HG02885 (cell line): ENCODE results near the gene TSSK2.

Experiments
- ATAC-seq: cut with Tn5 transposase; IDR thresholded peaks from one replicate; pipeline ENCODE4 v1.9.1; 2021; ENCODE audit warnings: mild to moderate bottlenecking; ENCODE audit not compliant: unreplicated experiment, poor library complexity

TSSK2 gene

GRCh38 chr22:19105867-19106802 lies 25.0 kb upstream of the TSSK2 start:
- ATAC-seq, result no peak

DNA sequence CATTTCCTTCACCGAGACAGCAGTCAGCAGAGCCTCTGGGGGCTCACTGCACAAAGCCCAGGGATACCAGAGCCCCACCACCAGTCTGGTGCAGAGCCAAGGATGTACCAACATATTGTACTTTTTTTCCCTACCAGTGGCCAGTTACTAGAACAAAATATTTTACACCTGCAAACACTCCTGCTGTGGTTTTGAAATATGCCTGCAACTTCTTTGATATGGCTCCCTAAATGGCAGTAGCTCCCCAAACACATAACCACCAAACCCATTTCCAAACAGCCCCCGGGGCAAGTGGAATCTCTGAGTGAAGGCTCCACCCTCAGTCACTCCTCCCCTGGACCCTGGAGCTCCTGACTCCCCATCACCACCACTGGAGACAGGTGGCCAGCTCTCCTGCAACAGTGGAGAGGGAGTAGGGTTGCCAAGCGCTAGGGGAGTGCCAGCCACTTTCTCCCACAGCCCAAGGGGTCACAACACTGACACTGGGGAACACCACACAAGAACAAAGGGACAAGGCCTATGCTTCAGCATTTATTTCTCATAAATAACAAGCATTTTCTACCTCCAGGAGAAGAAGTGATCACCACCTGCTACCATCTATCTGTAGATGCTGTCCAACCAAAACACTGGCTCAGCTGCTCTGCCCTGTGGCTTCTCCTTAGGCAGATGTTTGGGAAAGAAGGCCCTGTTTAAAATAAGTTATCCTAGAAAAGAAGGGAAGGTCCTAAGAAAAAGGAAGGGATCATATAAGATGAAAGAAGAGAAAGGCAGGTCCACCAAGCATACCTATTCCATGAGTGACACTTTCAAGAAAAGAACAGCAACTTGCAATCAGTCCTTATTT lies 24.0 kb upstream of the TSSK2 start:
- ATAC-seq, result no peak

DNA sequence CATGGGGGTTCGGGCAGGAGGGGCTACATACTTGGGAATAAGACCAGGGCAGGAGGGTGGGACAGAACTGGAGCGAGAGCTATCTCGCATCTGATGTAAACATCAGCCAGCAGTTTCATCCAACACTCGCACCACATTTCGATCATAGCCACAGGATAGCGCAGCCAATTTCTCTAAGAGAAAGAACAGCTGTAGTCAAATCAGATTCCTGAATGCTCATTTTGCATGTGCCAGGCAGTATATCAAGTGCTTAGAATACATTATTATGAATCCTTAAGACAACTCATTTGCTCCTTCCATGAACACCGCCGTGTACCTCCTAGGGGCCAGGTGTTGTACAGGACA lies 23.4 kb upstream of the TSSK2 start:
- ATAC-seq, result no peak

- ATAC-seq, result no peak
Observed at GRCh38 chr22:19108807-19109197, 22.3 kb upstream of the TSSK2 start.

DNA sequence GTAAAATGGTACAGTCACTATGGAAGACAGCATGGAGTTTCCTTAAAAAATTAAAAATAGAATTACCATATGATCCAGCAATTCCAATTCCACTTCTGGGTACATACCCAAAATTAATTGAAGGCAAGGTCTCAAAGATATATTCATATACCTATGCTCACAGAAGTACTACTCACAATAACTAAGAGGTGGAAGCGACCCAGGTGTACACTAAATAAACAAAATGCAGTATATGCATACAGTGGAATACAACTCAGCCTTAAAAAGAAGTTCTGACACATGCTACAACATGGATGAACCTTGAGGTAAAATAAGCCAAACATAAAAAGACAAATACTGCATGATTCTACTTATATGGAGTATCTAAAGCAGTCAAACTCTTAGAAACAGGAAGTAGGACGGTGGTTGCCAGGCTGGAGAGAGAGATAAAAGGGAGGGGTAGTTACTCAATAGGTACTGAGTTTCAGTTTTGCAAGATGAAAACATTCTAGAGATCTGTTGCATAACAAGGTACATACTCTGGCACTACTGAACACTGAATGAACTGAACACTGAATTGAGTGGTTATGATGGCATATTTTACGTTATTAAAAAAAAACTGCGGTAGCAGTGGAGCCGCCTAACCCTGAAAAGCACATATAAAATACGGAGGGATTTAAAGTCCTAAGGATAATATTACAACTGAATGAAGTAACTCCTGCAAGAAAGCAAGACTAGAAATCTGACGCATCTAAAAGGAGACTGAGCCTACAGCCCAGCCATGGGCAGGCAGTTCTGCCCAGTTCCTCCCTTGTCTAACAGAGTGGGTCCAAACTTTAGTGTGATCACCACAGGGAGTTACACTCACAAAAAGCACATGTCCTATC lies 21.7 kb upstream of the TSSK2 start:
- peak; percentile 88 for ATAC-seq

DNA sequence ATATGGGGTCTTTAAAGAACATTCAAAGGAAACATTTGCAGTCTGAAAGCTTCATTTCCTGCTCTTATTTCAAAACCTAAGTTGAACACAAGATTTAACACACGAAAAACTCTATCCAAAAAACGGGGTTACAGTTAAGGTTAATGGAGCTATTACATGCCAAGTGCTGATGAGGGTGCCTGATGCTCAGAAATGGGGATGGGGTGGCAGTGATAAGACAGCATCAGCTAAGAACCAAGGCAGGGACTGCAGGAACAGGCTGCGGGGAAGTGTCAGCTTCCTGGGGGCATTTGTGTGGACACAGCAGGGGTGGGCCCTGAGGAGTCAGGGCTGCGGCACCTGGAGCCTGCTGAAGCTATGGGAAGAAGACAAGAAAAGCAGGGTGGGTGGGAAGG lies 21.0 kb upstream of the TSSK2 start:
- ATAC-seq, result no peak

GRCh38 chr22:19110646-19111045 lies 20.5 kb upstream of the TSSK2 start:
- no peak for ATAC-seq

DNA sequence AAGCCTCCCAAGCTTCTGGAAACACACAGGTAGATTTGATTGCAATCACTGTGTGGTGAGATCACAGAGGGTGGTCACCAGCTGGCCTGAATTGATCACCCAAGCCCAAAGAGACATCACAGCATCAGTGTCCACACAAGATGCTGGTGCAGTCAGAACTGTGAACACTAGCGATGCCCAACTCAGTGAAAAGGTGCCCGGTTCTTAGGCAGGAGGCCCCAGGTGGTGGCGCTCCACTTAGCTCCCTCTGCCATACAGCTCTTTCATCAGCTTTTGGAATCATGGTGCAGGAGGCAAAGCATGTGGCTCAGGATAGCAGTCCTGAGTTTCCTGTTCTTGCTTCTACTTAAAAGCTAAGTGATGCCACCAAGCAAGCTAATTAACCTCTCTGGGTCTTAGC lies 20.0 kb upstream of the TSSK2 start:
- ATAC-seq, result no peak

DNA sequence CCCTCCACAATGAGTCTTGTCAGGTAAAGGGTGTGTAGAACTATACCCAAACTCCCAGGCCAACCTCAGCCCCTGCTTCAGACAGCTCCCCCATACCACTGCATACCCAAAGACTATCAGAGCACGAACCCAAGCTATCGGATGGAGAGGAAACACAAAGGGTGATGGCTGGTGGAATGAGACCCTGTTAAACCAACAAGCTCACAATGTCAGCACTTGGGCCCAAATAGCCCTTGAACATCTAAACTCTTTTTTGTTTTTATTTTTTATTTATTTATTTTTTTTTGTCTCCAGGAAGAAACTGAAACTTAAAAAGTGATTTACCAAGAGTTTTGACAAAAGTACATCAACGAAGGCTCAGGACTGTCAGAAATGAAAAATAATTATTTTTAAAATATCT lies 19.5 kb upstream of the TSSK2 start:
- no peak for ATAC-seq

DNA sequence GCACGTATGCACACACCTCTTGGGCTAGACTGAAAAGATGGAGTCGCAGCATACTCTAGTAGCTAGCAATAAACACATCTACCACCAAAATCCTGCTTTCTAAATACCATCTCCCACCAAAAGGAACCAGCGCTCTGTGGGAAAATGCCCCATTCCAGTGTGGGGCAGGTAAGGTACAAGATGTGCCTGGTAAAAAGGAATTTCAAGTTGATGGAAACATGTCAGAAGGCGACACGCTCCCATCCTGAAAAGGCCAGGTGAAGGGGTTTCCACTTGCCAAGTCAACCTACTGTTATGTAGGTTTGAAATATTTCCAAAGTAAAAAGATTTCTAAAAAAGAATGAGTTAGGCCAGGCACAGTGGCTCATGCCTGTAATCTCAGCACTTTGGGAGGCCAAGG lies 17.7 kb upstream of the TSSK2 start:
- no peak for ATAC-seq

- ATAC-seq, result no peak
Observed at GRCh38 chr22:19114984-19115552, 16.0 kb upstream of the TSSK2 start.

GRCh38 chr22:19115628-19116027 lies 15.5 kb upstream of the TSSK2 start:
- no peak for ATAC-seq

DNA sequence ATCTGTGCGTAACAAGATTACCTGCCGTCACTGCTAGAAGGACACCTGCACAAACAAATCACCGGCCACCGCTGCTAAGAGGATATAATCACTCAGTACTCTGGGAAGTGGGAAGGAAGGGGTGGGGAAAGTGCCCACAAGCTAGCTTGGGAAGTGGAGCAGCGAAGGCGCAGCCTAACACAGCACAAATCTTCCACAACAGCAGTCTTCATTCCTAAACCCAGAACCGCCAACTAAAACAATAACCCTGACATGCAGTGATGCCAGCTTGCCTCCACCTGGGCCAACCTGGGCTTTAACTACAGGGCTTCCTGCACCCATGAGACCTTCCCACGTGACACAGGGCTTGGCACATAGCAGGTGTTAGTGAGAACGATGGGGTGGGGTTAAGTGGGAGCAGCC lies 14.0 kb upstream of the TSSK2 start:
- no peak for ATAC-seq

GRCh38 chr22:19118329-19118880 lies 12.7 kb upstream of the TSSK2 start:
- no peak for ATAC-seq

GRCh38 chr22:19119949-19120348 lies 11.2 kb upstream of the TSSK2 start:
- no peak for ATAC-seq

- ATAC-seq, result no peak
Observed at GRCh38 chr22:19120829-19121630, 10.1 kb upstream of the TSSK2 start.

DNA sequence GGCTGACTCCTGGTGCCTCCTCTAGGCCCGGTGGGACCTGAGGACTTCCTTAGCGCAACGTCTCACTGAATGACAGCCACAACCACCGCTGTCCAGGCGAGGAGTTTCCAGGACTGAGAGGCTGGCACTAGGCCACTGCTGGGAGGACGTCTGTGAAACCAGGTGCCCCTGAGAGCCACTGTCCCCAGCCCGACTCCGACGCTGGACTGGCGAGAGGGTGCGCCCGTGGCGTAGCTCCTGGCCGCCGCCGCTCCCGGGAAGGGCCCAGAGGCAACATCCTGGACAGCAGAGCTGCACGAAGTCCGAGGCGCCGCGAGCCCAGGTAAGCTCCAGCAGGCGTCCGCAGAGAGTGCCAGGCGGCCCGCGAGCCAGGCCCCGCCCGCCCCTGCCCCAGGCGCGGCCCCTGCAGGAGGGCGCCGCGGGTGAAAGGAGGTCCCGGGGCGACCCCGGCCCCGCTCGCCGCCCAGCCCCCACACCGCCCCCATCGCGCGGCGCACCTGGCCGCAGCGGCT lies 9.4 kb upstream of the TSSK2 start:
- ATAC-seq, result peak; percentile 23

DNA sequence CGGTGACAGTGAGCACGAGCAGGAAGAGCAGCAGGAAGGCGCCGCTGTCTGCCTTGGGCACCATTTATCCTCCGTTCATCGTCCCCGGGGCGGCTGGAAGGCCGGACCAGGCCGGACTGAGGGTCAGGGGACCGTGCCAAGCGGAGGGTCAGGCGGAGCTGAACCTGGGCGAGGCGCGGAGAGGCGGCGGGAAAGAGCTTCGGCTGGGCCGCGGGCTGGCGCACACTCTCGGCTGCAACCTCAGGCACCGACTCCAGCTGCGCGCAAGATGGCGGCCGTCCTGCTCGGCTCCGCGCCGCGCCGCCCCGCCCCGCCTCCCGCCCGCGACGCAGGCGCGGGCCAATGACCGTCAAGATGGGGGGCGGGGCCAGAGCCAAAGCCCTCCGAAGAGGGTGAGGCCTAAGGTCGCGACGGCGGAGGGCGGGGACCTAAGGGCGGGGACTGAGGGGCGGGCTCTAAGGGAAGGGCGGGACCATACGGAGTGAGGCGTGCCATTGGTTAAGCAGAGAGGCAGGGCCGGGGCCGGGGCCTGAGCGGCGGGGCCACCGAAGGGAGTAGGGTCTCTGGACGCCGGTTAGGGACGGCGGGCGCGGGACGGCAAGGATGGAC lies 8.9 kb upstream of the TSSK2 start, which contains the start of gene DGCR2:
DGCR2 (minus strand) TSS at position 270 of the 609 bp plus-strand sequence; CDS start at position 64, 206 bp downstream.
- peak; percentile 91 for ATAC-seq
